GM12878 (cell line): ENCODE data around the gene TTYH1. TPM values are rescaled to one million over a fixed set of nuclear protein-coding genes. Genes with fewer than 3 reads are reported as not detected.

ENCODE experiments used
- CBX5 ChIP-seq: sonication (generic); IDR thresholded peaks from 2 replicates; pipeline ENCODE4 v1.6.1; 2016; ENCODE audit warnings: low read depth, moderate library complexity, mild to moderate bottlenecking, inconsistent platforms
- CHD4 ChIP-seq: fragments of 200-600 bp; sonication (generic); IDR thresholded peaks from 2 replicates; pipeline ENCODE4 v1.6.1; 2016; ENCODE audit warnings: mild to moderate bottlenecking
- CREM ChIP-seq: IDR thresholded peaks from 2 replicates; pipeline ENCODE4 v1.6.1; 2014; ENCODE audit warnings: antibody characterized with exemption, low read depth
- EGR1 ChIP-seq, 2 experiments: IDR thresholded peaks; 1 replicate in 1 of 2; 2 replicates in 1 of 2; pipeline ENCODE4 v1.6.1; 2011 to 2012; ENCODE audit warnings: low read depth in 2 of 2, low read length in 2 of 2, borderline replicate concordance in 1 of 2, mild to moderate bottlenecking in 1 of 2, moderate library complexity in 1 of 2
- EZH2 ChIP-seq: IDR thresholded peaks from 2 replicates; pipeline ENCODE4 v1.6.1; 2012; ENCODE audit warnings: low read depth, mild to moderate bottlenecking, control low read depth, inconsistent platforms, low read length, borderline replicate concordance; ENCODE audit not compliant: control insufficient read depth
- KAT2A ChIP-seq: conservative IDR thresholded peaks from 2 replicates; pipeline ENCODE4 v1.6.1; 2011; ENCODE audit warnings: low read depth, low read length; ENCODE audit not compliant: control insufficient read depth
- NFYA ChIP-seq: IDR thresholded peaks from 2 replicates; pipeline ENCODE4 v1.6.1; 2011; ENCODE audit warnings: low read depth, mild to moderate bottlenecking, low read length, improper control_type of control experiment, borderline replicate concordance
- PML ChIP-seq: IDR thresholded peaks from 2 replicates; pipeline ENCODE4 v1.6.1; 2012; ENCODE audit warnings: low read length, inconsistent platforms
- WRNIP1 ChIP-seq: IDR thresholded peaks from 2 replicates; pipeline ENCODE4 v1.6.1; 2011; ENCODE audit warnings: low read depth, low read length, improper control_type of control experiment, borderline replicate concordance
- polyA plus RNA-seq, 11 experiments: library from polyadenylated mRNA; depleted of rRNA in 4 of 11; unstranded in 6 of 11; stranded (reverse) in 5 of 11; fragments of >200 nt; fragmentation: Nextera tagmentation in 4 of 11; fragmentation: Illumina TruSeq in 1 of 11; extraction: Ambion mirVana in 4 of 11; extraction: Trizol in 1 of 11; gene quantifications; 1 replicate in 1 of 11; 2 replicates in 10 of 11; pipeline versions ENCODE4 v1.2.1 to v1.2.3, GENCODE V29; 2011 to 2016; ENCODE audit warnings: inconsistent platforms in 2 of 11, missing spikeins in 2 of 11, low read depth in 1 of 11
- total RNA-seq, 4 experiments: library from RNA; depleted of rRNA in 3 of 4; stranded (reverse); fragments of >200 nt in 3 of 4; fragmentation: Illumina TruSeq in 1 of 4; extraction: Trizol in 1 of 4; gene quantifications; 2 replicates each; pipeline versions ENCODE4 v1.2.1 to v1.2.3, GENCODE V29; 2013 to 2021
- TF ChIP-seq, protein P1 (sequence below), 3 experiments: IDR thresholded peaks in 2 of 3; conservative IDR thresholded peaks in 1 of 3; 2 replicates each; pipeline ENCODE4 v1.5.1; 2011; ENCODE audit warnings: low read depth in 3 of 3, low read length in 3 of 3, mild to moderate bottlenecking in 3 of 3, control low read depth in 2 of 3, moderate library complexity in 2 of 3, inconsistent platforms in 1 of 3, mixed read lengths in 1 of 3; ENCODE audit not compliant: control insufficient read depth in 2 of 3, insufficient read depth in 1 of 3; ENCODE audit errors: extremely low read depth in 1 of 3
- TF ChIP-seq, protein P2 (sequence below): fragments of 450-650 bp; IDR thresholded peaks from 2 replicates; pipeline ENCODE4 v1.6.1; 2017; ENCODE audit warnings: borderline replicate concordance
- TF ChIP-seq, protein P3 (sequence below): fragments of 450-650 bp; IDR thresholded peaks from 2 replicates; pipeline ENCODE4 v1.6.1; 2017; ENCODE audit warnings: mild to moderate bottlenecking, moderate library complexity
- TF ChIP-seq, protein P4 (sequence below): fragments of 450-650 bp; IDR thresholded peaks from 2 replicates; pipeline ENCODE4 v1.6.1; 2018; ENCODE audit warnings: mild to moderate bottlenecking, low read depth, moderate library complexity; ENCODE audit not compliant: partially characterized antibody

Gene TTYH1
- total and polyA plus RNA-seq, 10 of the 15 experiments (the other 5 are each of a cell fraction or from before 2014, with no cell fraction given), result 0.01 to 0.36 (median 0.09) TPM; not detected in 3

DNA sequence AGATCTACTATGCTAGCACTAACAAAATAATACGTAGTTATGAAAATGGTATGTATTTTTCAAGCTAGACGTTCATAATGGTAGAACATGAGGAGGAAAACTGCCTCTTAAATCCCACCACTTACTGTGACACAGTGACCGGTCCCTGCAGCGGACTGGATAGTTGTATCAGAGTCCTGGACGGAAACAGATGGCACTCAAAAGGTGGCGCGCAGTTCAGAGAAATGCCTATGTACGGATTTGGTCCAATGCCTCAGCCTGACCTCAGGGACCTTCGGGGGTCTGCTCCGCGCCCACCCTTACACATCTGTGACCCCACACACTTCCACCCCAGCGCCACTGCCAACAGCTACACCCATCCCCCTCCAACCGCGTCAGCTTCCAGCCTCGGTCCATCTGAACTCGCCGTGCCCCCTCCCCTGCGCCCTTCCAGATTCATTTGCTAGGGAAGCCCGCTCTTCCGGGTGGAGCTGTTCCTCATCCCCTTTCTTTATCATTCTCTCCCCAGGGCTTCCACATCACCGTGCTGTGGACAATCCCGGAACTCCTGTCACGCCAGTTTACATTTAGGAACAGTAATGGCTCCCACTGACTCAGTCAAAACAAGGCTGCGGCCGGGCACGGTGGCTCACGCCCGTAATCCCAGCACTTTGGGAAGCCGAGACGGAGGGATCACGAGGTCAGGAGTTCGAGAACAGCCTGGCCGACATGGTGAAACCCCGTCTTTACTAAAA, 32.9 kb downstream of the TTYH1 start (continued):
- TF ChIP-seq, protein P1, sequence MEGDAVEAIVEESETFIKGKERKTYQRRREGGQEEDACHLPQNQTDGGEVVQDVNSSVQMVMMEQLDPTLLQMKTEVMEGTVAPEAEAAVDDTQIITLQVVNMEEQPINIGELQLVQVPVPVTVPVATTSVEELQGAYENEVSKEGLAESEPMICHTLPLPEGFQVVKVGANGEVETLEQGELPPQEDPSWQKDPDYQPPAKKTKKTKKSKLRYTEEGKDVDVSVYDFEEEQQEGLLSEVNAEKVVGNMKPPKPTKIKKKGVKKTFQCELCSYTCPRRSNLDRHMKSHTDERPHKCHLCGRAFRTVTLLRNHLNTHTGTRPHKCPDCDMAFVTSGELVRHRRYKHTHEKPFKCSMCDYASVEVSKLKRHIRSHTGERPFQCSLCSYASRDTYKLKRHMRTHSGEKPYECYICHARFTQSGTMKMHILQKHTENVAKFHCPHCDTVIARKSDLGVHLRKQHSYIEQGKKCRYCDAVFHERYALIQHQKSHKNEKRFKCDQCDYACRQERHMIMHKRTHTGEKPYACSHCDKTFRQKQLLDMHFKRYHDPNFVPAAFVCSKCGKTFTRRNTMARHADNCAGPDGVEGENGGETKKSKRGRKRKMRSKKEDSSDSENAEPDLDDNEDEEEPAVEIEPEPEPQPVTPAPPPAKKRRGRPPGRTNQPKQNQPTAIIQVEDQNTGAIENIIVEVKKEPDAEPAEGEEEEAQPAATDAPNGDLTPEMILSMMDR (IDR thresholded peaks at IDR 0.05 in 2 of 3, conservative IDR thresholded peaks at IDR 0.05 in 1 of 3; ENCODE audit: control insufficient read depth in 2 of 3, extremely low read depth in 1 of 3, insufficient read depth in 1 of 3, low read depth in 3 of 3, low read length in 3 of 3), result no peak
- TF ChIP-seq EGR1 (IDR thresholded peaks at IDR 0.05; ENCODE audit: borderline replicate concordance in 1 of 2, low read depth in 2 of 2, low read length in 2 of 2) (no peak), EZH2 (no peak), WRNIP1 (0 out of 2 replicates have a peak, but pooled peaks have one; percentile 69), NFYA (no peak), KAT2A (no peak), CHD4 (no peak), PML (no peak), CREM (no peak), CBX5 (no peak)
- TF ChIP-seq, protein P2, sequence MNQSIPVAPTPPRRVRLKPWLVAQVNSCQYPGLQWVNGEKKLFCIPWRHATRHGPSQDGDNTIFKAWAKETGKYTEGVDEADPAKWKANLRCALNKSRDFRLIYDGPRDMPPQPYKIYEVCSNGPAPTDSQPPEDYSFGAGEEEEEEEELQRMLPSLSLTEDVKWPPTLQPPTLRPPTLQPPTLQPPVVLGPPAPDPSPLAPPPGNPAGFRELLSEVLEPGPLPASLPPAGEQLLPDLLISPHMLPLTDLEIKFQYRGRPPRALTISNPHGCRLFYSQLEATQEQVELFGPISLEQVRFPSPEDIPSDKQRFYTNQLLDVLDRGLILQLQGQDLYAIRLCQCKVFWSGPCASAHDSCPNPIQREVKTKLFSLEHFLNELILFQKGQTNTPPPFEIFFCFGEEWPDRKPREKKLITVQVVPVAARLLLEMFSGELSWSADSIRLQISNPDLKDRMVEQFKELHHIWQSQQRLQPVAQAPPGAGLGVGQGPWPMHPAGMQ, result no peak
- TF ChIP-seq, protein P3, sequence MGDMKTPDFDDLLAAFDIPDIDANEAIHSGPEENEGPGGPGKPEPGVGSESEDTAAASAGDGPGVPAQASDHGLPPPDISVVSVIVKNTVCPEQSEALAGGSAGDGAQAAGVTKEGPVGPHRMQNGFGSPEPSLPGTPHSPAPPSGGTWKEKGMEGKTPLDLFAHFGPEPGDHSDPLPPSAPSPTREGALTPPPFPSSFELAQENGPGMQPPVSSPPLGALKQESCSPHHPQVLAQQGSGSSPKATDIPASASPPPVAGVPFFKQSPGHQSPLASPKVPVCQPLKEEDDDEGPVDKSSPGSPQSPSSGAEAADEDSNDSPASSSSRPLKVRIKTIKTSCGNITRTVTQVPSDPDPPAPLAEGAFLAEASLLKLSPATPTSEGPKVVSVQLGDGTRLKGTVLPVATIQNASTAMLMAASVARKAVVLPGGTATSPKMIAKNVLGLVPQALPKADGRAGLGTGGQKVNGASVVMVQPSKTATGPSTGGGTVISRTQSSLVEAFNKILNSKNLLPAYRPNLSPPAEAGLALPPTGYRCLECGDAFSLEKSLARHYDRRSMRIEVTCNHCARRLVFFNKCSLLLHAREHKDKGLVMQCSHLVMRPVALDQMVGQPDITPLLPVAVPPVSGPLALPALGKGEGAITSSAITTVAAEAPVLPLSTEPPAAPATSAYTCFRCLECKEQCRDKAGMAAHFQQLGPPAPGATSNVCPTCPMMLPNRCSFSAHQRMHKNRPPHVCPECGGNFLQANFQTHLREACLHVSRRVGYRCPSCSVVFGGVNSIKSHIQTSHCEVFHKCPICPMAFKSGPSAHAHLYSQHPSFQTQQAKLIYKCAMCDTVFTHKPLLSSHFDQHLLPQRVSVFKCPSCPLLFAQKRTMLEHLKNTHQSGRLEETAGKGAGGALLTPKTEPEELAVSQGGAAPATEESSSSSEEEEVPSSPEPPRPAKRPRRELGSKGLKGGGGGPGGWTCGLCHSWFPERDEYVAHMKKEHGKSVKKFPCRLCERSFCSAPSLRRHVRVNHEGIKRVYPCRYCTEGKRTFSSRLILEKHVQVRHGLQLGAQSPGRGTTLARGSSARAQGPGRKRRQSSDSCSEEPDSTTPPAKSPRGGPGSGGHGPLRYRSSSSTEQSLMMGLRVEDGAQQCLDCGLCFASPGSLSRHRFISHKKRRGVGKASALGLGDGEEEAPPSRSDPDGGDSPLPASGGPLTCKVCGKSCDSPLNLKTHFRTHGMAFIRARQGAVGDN, result no peak
- TF ChIP-seq, protein P4, sequence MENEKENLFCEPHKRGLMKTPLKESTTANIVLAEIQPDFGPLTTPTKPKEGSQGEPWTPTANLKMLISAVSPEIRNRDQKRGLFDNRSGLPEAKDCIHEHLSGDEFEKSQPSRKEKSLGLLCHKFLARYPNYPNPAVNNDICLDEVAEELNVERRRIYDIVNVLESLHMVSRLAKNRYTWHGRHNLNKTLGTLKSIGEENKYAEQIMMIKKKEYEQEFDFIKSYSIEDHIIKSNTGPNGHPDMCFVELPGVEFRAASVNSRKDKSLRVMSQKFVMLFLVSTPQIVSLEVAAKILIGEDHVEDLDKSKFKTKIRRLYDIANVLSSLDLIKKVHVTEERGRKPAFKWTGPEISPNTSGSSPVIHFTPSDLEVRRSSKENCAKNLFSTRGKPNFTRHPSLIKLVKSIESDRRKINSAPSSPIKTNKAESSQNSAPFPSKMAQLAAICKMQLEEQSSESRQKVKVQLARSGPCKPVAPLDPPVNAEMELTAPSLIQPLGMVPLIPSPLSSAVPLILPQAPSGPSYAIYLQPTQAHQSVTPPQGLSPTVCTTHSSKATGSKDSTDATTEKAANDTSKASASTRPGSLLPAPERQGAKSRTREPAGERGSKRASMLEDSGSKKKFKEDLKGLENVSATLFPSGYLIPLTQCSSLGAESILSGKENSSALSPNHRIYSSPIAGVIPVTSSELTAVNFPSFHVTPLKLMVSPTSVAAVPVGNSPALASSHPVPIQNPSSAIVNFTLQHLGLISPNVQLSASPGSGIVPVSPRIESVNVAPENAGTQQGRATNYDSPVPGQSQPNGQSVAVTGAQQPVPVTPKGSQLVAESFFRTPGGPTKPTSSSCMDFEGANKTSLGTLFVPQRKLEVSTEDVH, result no peak
